GM18526 (cell line): ENCODE measurements around the gene CSMD2.

Source experiments
- POLR2A ChIP-seq: IDR thresholded peaks from 3 replicates; pipeline ENCODE4 v1.6.1; 2011; ENCODE audit not compliant: insufficient read length; ENCODE audit errors: extremely low read depth

CSMD2 gene

DNA sequence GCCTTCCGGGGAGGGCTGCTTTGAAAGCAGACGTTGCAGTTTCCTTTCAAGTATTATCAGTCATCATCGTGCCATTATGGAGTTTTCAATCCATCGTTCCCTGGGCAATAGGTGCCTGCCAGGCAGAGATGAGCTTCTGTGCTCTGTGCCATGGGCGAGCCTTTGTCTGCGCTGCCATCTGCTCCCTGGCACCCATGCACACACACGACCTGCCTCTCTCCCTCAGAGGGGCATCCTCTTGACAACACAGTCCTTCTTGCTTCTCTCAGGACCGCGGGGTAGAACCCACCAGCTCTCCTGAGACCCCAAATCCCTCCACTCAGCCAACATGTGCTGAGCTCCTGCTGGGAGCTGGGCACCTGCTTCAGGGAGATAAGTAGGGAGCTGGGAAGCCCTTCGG lies 151.9 kb downstream of the CSMD2 start:
- no peak for TF ChIP-seq POLR2A

DNA sequence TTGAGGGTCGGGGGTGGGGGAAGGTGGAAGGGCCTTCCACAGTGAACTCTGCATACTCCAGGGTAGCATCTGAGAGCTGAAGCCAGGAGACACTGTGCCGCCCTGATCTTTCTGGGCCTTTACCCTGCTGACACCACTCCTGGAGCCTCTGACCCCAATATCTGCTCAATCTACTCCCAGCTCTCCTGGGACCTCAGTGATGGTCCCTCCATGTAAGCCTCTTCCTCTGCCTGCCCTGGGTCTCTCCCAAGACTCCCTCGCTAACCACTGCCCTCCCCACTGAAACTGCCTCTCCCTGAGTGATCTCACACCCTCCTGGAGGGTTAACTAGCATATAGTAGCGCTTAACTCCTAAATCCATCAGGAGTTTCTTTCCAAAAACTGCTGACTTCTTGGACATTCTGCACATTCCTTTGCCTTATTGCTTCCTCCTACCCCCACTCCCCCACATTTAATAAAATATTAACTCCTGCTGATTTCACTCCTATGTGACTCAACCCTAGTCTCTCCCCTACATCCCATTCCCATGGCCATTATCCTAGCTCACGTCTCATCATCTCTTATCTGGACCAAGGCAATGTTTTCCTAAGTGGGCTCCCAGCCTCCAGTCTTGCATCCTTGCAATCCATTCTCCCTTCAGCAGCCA lies 155.6 kb downstream of the CSMD2 start:
- no peak for TF ChIP-seq POLR2A

DNA sequence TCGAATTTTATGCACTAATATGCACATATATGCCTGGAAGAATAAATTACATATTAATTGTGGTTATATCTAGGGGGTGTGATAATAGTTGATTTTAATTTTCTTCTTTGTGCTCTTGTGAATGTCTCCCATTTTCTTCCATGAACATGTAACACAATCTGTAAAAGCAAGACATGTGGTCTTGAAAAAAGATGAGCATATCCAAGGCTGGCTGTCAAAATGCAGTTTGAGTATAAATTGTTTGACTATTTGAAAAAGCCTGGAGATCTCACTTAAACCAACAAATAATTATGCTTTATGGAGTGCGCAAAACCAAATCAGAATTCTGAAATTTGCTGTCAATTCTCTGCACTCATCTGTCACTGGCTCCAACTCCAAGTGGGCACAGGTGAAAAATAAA lies 157.3 kb downstream of the CSMD2 start:
- TF ChIP-seq POLR2A: no peak

DNA sequence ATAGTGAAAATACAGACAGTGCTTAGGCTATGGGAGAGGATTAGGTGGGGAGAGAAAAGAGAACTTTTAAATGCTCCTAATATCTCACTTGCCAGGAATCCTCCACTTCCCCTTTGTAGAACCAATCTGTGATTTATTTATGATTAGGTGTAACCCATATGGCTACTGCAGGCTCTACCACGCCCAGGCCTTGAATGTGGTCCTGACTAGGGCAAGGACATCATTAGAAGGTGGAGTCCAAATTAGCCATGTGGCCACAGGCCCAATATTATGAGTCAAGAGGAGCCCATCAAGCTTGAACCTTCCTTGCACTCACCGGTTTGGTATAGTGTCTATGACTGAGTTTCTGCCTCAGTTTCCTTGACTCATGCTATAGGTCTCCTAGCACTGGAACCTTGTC lies 159.7 kb downstream of the CSMD2 start:
- TF ChIP-seq POLR2A: no peak

DNA sequence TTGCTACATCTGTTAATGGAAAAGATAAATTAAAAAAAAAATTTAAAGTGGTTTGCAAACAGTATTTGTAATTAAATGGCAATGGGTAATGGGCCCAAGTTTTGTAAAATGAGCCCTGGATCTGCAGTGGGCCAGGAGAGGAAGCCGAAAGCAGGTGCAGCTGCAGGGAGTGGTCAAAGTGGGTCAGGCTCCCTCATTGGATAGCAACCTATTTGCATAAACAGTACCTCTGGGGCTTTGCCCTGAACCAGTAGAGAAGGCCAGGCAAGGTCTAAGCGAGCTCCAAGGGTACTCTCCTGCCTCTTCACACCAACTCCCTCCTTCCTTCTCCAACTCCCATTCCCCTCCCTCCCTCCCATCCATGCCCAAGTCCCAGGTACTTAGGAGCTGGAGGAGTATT lies 162.2 kb downstream of the CSMD2 start:
- no peak for TF ChIP-seq POLR2A

DNA sequence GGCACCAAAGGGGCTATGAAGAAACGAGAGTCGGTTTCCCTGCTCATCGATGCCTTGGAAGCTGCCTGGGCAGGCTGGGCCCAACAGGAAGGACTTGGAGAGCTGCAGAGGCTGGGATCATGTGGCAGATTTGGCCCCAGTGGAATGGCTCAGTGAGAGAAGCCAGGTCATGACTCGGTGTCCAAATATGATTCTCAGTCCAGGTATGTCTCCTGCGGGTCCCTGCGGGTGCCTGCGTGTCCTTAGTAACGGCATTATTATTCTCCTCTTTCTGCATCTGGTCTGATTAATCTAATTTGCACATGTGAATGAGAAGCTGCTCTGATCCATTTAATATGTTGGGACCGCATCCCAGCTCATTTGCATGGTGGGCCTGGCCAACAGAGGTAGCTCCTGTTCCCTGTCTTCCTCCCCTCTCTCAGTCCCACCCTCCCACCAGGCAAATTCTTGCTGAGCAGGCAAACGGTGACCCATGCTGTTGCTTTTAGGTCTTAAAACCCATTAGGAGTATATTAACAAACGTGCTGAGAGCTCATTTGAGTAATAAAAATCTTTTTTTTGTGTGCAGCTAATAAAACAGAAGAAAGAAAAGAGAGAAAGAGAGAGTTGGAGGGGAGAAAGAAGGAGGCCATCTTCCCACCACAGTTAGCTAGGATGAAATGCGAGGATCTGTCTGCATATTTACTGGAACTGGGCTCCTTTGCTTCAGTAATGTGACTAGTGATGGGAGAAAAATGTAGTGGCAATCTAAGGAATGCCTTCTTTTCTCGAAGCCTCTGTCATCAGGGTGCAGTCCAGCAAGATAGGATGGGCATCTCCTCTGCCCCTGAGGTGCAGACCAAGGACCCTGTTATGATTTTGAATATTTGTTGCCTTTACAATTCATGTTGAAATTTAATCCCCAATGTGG lies 167.6 kb downstream of the CSMD2 start:
- TF ChIP-seq POLR2A: no peak

DNA sequence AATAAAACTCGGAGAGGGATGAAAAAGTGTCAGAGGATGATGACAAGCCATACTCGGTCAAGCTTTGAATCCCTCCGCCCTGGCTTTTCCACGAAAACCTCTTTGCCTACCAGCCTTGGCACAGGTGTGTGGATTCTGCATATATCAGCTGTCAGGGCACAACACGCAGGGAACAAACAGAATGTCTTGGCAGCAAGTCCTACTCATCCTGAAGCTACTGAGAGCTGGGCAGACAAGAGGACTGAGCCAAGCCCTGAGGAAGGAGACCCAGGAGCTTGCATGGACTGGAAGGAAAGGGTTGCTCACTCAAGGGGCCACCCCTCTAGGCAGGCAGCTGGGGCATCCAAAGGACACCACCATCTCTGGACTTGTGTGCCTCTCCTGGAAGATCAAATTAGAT lies 168.7 kb downstream of the CSMD2 start:
- TF ChIP-seq POLR2A: no peak

DNA sequence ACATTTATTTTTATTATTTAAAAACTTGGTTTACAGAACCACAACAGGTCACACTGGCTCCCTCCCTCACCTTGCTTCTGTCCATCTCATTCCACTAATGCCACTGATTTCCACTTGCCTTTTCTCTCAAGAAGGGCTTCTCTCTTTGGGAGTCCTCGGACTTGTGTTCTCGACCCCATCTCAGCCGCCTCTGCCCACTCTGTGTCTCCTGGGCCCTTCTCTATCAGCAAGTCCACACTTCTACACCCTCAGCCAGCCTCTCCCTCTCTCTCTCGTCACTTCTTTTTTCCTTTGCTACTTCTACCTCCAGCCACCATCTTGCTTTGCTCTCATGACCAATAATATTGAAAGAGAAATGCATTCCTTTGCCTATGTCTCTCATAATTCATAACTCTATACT lies 171.7 kb downstream of the CSMD2 start:
- TF ChIP-seq POLR2A: no peak

DNA sequence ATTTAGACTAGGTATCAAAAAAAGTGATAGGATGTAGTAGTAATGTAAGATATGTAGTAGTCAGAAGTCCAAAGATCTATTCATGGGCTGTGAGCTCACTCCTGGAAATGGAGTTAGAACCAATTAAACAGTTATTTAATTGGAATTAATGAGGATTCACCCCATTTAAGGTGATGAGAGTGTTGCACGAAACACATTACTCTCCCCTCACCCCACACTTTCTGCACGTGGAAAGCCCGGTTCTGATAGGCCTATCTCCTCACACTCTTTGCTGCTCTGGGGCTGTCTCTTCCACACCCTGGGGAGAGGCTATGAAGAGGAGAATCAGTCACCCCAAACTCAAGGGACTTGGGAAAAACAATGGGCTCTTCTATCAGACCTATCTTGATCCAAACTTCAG lies 174.7 kb downstream of the CSMD2 start:
- TF ChIP-seq POLR2A: no peak

DNA sequence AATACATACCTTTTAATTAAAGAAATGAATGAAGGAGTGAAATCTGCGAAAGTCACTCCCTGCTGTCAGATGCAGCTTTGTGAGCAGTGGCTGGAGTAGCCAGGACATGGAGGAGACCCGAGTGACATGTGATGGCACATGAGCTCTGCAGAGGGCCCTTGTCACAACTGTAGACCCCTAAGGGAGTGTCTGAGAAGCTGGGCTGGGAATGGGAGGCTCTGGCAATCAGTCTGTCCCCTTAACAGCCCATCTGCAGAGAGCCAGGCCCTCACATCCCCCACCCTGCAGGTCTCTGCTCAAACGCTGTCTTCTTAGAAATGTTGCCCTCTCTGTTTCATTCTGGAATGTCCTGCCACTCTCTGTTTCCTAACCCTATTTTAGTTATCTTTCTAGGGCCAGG lies 176.9 kb downstream of the CSMD2 start:
- TF ChIP-seq POLR2A: no peak

DNA sequence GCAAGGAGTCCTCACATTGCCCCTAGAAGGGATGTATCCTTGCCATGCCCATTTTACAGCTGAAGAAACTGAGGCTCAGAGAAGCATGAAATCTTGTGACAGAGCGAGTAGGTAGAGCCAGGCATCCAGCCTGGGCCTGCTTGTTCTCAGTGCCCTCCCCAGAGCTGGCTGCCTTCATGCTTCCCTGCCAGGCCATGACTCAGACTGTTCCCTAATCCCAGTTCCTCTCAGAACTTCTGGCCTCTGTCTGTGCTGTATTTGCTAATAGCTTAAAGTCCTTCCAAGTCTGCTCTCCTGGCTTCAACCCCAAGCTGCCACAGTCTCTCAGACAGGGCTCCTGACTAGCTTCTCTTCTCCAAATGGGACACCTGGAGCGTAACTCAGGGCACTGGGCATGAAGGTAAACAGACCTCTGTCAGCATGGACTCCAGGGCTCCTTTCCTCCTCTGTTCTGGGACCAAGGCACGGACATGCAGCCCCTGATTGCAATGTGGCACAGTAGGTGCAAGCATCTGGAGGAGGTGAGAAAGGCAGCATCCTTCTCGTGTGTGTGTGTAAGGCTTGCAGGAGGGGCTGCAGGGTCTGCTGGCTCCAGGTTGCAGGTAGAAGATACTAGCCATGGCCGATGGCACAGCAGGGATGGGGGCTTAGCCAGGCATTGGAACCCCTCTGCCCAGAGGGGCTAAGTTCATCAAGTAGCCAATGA lies 178.5 kb downstream of the CSMD2 start:
- TF ChIP-seq POLR2A: no peak

DNA sequence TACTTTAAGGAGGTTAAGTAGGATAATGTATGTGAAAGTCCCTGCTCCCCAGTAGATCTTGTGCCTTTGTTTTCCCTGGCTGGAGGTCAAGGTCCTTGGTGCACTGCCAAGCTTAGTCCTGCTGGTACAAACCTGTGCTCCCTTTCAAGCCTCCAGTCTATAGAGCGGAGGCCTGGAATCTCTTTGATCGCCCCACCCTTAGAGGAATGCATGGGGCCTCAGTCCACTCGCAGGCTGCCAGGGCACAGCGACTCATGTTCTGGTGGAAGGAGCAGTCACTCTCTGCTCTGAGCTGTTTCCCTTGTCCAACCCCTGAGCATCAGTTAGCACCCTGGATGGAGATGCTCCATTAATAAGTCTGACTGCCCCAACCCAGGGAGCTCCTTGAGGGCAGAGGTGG lies 179.4 kb downstream of the CSMD2 start:
- no peak for TF ChIP-seq POLR2A

DNA sequence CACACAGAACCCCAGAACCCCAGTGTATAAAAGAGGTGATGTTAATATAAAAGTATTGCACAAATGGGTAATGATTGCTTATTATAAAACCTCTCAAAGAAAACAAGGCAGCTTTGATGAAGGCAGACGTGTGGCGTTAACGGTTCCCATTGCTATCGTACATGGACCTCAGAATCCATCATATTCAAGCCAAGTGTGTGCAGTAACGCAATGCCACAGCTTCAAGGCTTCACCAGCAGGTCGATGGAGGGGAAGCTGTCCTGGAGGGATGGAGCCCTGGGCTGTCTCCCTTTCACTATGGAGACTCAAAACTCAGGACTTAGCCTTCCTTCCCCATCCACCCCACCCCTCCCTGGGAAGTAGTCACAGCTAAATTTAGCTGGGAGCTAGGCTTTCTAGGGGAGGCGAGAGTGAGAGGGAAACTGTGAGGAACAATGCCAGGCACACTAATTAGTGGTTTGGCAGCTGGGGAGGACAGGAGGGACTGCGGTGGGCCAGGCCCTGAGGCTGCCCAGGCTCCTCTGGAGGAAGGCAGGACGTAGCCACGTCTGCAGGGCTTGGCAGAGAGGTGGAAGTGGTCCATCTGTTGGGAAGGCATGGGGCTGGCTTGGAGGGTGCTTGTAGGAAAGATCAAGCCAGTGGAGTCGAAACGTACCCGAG lies 180.0 kb downstream of the CSMD2 start:
- no peak for TF ChIP-seq POLR2A

DNA sequence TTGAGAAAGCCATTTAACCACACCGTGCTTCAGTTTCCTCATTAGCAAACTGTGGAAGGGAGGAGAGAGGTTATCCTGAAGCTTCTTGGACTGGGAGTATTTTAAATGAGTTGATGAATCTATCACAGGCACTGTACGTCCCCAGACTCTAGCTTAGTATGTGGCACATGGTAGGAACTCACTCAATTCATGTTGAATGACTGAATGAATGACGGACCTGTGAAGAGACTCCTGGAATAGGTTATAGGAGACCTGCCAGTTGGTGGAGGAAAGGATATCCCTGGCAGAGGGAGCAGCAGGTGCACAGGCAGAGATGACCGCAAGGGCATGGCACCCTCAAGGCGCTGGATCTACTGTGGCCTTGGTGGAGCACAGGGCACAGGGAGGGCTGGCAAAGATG lies 182.6 kb downstream of the CSMD2 start:
- no peak for TF ChIP-seq POLR2A

DNA sequence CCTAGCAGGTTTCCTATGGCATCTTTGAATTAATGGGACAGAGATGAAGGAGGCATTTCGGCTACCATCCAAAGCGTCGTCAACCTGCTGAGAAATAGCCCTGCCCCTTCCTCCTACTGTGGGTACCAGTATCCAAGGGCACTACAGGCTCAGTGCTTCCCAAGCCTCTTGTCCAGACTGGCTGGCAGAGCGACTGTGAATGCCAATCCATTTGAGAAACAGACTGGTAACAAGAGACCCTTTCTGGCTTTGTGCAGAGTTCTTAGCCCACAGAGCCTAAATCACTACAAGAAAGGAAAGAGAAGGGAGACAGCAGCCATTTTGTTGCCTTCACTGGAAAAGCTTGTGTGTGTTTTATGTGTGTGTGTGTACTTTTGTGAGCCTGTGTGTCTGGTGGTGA lies 185.7 kb downstream of the CSMD2 start:
- TF ChIP-seq POLR2A: no peak
